ENCODE data around the gene IRF4.

The IRF4 gene

DNA sequence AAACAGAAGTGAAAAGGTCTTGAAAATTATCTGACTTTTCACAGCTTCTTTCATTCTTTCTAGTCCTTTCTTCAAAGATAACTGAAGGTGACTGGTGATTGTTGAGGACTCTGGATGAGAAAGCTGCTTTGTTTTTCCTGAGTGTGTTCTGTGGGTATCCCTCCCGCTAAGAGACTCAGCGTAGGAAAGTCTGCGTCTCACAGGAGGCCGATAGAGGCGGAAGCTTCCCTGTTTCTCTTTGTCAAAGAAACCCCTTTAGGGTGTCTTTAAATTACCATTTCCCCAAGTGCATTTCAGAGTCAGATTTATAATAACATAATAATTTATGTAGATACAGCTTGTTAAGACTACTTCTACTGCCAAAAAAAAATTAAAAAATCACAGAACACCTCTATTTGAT lies 31.2 kb upstream of the IRF4 start:
- Histone ChIP-seq H3K36me3 (ENCODE audit: control insufficient read depth, insufficient read depth, low read length) (no peaks in the 10 kb centered on the region), H3K4me1 (ENCODE audit: control insufficient read depth, insufficient read depth, low read length) (no peaks in the 10 kb centered on the region), H3K27me3 (ENCODE audit: control insufficient read depth, insufficient read depth, low read length, poor library complexity, severe bottlenecking) (no peaks in the 10 kb centered on the region), H3K9me3 (ENCODE audit: control insufficient read depth, low read length) (peaks cover 4% of the 10 kb centered on the region), H3K4me3 (ENCODE audit: insufficient read depth, low read depth, low read length) (no peak overlapping the region), H3K27ac (ENCODE audit: insufficient read depth, low read depth, low read length, poor library complexity, severe bottlenecking) (no peak overlapping the region)
- WGBS, 2 experiments, result 83 to 87% methylated on average over 5 of the region's 5 CpGs

DNA sequence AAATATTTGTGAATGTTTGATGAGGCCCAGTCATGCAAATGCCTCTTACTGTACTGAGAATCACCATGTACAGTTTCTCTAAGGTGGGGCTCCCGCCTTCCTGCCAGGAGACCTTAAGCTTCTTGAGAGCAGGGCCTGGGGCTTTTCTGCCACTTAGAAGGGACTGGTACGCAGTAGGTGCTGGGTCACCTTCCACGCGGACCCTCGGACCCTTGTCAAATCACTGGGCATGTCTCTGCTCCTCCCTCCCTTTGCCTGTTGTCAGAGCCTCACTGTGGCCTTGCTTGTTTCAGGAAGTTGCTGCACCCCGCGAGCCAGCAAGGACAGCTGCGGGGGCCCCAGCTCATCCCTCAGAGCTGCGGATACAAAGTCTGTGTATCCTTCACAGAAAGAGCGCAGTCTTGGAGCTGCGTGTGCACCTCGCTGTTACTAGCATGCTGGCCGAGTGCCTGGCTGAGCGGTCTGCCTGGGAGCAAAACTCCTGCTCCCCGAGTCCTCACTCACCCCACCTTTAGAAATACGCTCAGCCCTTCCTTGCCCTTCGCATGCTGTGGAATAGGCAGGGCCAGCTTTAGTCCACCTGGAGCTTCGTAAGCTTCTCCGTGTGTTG lies 30.7 kb upstream of the IRF4 start:
- WGBS, 2 experiments, result 88 to 91% methylated on average over 19 of the region's 19 CpGs
- Histone ChIP-seq H3K4me3 (ENCODE audit: insufficient read depth, low read depth, low read length) (no peak overlapping the region), H3K36me3 (ENCODE audit: control insufficient read depth, insufficient read depth, low read length) (no peaks in the 10 kb centered on the region)

GRCh38 chr6:361411-362132 lies 30.0 kb upstream of the IRF4 start:
- Histone ChIP-seq H3K4me3 (ENCODE audit: insufficient read depth, low read depth, low read length) (no peak overlapping the region), H3K27me3 (ENCODE audit: control insufficient read depth, insufficient read depth, low read length, poor library complexity, severe bottlenecking) (no peaks in the 10 kb centered on the region), H3K4me1 (ENCODE audit: control insufficient read depth, insufficient read depth, low read length) (no peaks in the 10 kb centered on the region), H3K36me3 (ENCODE audit: control insufficient read depth, insufficient read depth, low read length) (no peaks in the 10 kb centered on the region), H3K27ac (ENCODE audit: insufficient read depth, low read depth, low read length, poor library complexity, severe bottlenecking) (no peak overlapping the region), H3K9me3 (ENCODE audit: control insufficient read depth, low read length) (peaks cover 4% of the 10 kb centered on the region)
- WGBS, 2 experiments, result 88% methylated on average over 16 of the region's 16 CpGs

More for the DNA sequence above, 30.7 kb upstream of the IRF4 start:
- Histone ChIP-seq H3K27ac (ENCODE audit: insufficient read depth, low read depth, low read length, poor library complexity, severe bottlenecking) (no peak overlapping the region), H3K27me3 (ENCODE audit: control insufficient read depth, insufficient read depth, low read length, poor library complexity, severe bottlenecking) (no peaks in the 10 kb centered on the region), H3K4me1 (ENCODE audit: control insufficient read depth, insufficient read depth, low read length) (no peaks in the 10 kb centered on the region), H3K9me3 (ENCODE audit: control insufficient read depth, low read length) (peaks cover 4% of the 10 kb centered on the region)

DNA sequence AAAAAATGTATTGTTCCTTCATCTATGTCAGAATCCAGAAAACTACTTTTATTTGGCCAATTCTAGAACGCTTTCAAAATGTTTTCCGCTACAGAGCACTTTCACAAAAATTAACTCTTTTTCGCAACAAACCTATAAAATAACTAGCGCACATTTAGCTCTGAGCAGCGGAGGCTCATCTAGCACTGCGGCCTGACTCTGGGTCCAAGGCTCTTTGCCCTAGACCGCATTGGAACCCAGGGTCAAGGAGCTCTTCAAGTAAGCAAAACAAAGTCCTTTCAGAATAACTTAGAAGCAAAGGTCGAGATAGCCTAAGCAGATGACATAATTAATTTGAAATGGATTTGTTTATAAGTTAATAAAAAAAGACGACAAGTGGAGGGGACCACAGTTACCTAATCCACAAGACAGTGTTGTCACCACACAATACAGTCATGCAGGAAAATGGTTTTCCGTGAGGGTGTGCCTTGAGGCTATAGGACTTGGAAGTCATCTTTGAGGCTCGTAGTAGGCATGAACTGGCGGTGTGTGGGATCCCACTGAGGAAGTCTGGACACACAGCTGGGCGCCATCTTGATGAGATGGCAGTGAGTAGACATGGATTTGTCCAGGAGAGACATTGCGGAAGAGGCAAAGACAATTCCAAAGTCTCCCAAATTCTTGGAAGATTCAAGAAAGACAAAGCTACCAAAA lies 29.2 kb upstream of the IRF4 start:
- peaks cover 4% of the 10 kb centered on the region for H3K9me3 ChIP-seq (ENCODE audit: control insufficient read depth, low read length)
- H3K27ac ChIP-seq (ENCODE audit: insufficient read depth, low read depth, low read length, poor library complexity, severe bottlenecking), result no peak overlapping the region
- H3K4me3 ChIP-seq (ENCODE audit: insufficient read depth, low read depth, low read length), result no peak overlapping the region
- no peaks in the 10 kb centered on the region for H3K27me3 ChIP-seq (ENCODE audit: control insufficient read depth, insufficient read depth, low read length, poor library complexity, severe bottlenecking)
- WGBS, 2 experiments, result 83 to 84% methylated on average over 14 of the region's 14 CpGs
- no peaks in the 10 kb centered on the region for H3K4me1 ChIP-seq (ENCODE audit: control insufficient read depth, insufficient read depth, low read length)
- H3K36me3 ChIP-seq (ENCODE audit: control insufficient read depth, insufficient read depth, low read length), result no peaks in the 10 kb centered on the region

- no peak overlapping the region for H3K27ac ChIP-seq (ENCODE audit: insufficient read depth, low read depth, low read length, poor library complexity, severe bottlenecking)
- H3K36me3 ChIP-seq (ENCODE audit: control insufficient read depth, insufficient read depth, low read length), result no peaks in the 10 kb centered on the region
- H3K4me1 ChIP-seq (ENCODE audit: control insufficient read depth, insufficient read depth, low read length), result no peaks in the 10 kb centered on the region
- H3K27me3 ChIP-seq (ENCODE audit: control insufficient read depth, insufficient read depth, low read length, poor library complexity, severe bottlenecking), result no peaks in the 10 kb centered on the region
- H3K9me3 ChIP-seq (ENCODE audit: control insufficient read depth, low read length), result peaks cover 4% of the 10 kb centered on the region
- WGBS, 2 experiments, result 83 to 86% methylated on average over 5 of the region's 5 CpGs
- no peak overlapping the region for H3K4me3 ChIP-seq (ENCODE audit: insufficient read depth, low read depth, low read length)
Measured at GRCh38 chr6:362924-363249, 28.7 kb upstream of the IRF4 start.

- Histone ChIP-seq H3K4me1 (ENCODE audit: control insufficient read depth, insufficient read depth, low read length) (no peaks in the 10 kb centered on the region), H3K9me3 (ENCODE audit: control insufficient read depth, low read length) (peaks cover 4% of the 10 kb centered on the region), H3K27me3 (ENCODE audit: control insufficient read depth, insufficient read depth, low read length, poor library complexity, severe bottlenecking) (no peaks in the 10 kb centered on the region), H3K27ac (ENCODE audit: insufficient read depth, low read depth, low read length, poor library complexity, severe bottlenecking) (no peak overlapping the region), H3K4me3 (ENCODE audit: insufficient read depth, low read depth, low read length) (no peak overlapping the region), H3K36me3 (ENCODE audit: control insufficient read depth, insufficient read depth, low read length) (no peaks in the 10 kb centered on the region)
- 91 to 94% methylated on average over 12 of the region's 12 CpGs for WGBS, 2 experiments
Measured at GRCh38 chr6:363291-363690, 28.3 kb upstream of the IRF4 start.

- H3K36me3 ChIP-seq (ENCODE audit: control insufficient read depth, insufficient read depth, low read length), result no peaks in the 10 kb centered on the region
- no peak overlapping the region for H3K27ac ChIP-seq (ENCODE audit: insufficient read depth, low read depth, low read length, poor library complexity, severe bottlenecking)
- H3K9me3 ChIP-seq (ENCODE audit: control insufficient read depth, low read length), result peaks cover 4% of the 10 kb centered on the region
- H3K27me3 ChIP-seq (ENCODE audit: control insufficient read depth, insufficient read depth, low read length, poor library complexity, severe bottlenecking), result no peaks in the 10 kb centered on the region
- H3K4me1 ChIP-seq (ENCODE audit: control insufficient read depth, insufficient read depth, low read length), result no peaks in the 10 kb centered on the region
- WGBS, 2 experiments, result 93% methylated on average over 13 of the region's 13 CpGs
- no peak overlapping the region for H3K4me3 ChIP-seq (ENCODE audit: insufficient read depth, low read depth, low read length)
Measured at GRCh38 chr6:363909-364308, 27.6 kb upstream of the IRF4 start.

DNA sequence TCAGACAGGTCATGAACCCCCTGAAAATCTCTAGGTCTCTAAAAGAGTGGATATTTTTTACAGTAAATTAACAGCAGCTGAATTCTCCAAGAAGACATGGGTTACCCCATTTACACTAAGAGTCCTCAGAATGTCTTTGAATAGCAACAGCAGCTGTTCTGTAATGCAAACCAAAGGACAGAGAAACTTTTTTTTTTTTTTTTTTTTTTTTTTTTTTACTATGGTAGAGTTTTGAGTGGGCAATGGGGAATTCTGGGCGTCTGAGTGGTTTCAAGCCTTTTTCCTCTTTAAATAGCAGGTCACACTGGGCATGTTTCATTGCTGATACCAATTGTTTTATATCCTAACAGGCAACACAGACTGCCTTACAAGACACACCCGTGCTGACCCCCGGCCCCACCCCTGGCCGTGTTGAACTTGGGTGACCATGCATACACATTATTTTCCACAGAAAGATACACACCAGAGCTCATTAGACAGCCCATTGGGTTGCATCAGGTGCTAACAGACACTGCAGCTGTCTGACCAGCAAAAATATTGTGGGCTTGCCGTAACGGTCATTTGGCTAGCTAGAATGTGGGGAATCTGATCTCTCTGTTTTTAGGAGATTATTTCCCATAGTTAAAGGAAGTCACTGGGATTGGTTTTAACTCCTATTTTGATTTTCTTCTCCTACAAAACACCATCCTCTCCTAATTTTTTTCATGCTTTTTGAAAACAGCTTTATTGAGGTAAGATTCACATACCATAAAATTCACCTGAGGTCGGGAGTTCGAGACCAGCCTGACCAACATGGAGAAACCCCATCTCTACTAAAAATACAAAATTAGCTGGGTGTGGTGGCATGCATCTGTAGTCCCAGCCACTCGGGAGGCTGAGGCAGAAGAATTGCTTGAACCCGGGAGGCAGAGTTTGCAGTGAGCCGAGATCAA lies 26.7 kb upstream of the IRF4 start:
- 78 to 88% methylated on average over 11 of the region's 11 CpGs for WGBS, 2 experiments
- Histone ChIP-seq H3K36me3 (ENCODE audit: control insufficient read depth, insufficient read depth, low read length) (no peaks in the 10 kb centered on the region), H3K4me1 (ENCODE audit: control insufficient read depth, insufficient read depth, low read length) (no peaks in the 10 kb centered on the region), H3K27me3 (ENCODE audit: control insufficient read depth, insufficient read depth, low read length, poor library complexity, severe bottlenecking) (no peaks in the 10 kb centered on the region), H3K4me3 (ENCODE audit: insufficient read depth, low read depth, low read length) (no peak overlapping the region), H3K27ac (ENCODE audit: insufficient read depth, low read depth, low read length, poor library complexity, severe bottlenecking) (no peak overlapping the region), H3K9me3 (ENCODE audit: control insufficient read depth, low read length) (peaks cover 4% of the 10 kb centered on the region)

GRCh38 chr6:365835-366234 lies 25.7 kb upstream of the IRF4 start:
- H3K9me3 ChIP-seq (ENCODE audit: control insufficient read depth, low read length), result peaks cover 4% of the 10 kb centered on the region
- H3K4me1 ChIP-seq (ENCODE audit: control insufficient read depth, insufficient read depth, low read length), result no peaks in the 10 kb centered on the region
- WGBS, 2 experiments, result 86 to 90% methylated on average over 6 of the region's 6 CpGs
- H3K27me3 ChIP-seq (ENCODE audit: control insufficient read depth, insufficient read depth, low read length, poor library complexity, severe bottlenecking), result no peaks in the 10 kb centered on the region
- no peak overlapping the region for H3K4me3 ChIP-seq (ENCODE audit: insufficient read depth, low read depth, low read length)
- no peaks in the 10 kb centered on the region for H3K36me3 ChIP-seq (ENCODE audit: control insufficient read depth, insufficient read depth, low read length)
- H3K27ac ChIP-seq (ENCODE audit: insufficient read depth, low read depth, low read length, poor library complexity, severe bottlenecking), result no peak overlapping the region
